ENCODE measurements around the gene B3GNT7.
"Not testable (repeated sequence)": the region's sequence is repeated elsewhere in the genome, so short reads cannot be mapped to it uniquely, and the experiment has no call there.

Gene B3GNT7

GRCh38 chr2:231348704-231349373, 46.7 kb upstream of the B3GNT7 start:
- Histone ChIP-seq H2AFZ (ENCODE audit: low read depth, low read length) (no peak overlapping the region), H3K9me3 (ENCODE audit: control insufficient read depth, low read length) (no peaks in the 10 kb centered on the region), H3K9ac (ENCODE audit: low read length) (no peak overlapping the region), H3K4me2 (ENCODE audit: low read length, poor library complexity, severe bottlenecking) (no peak overlapping the region), H3K18ac (ENCODE audit: low read depth in 1 of 2, low read length in 2 of 2) (no peak overlapping the region), H4K8ac (ENCODE audit: low read length) (no peak overlapping the region), H2AK5ac (ENCODE audit: low read length, severe bottlenecking) (no peak overlapping the region), H3K4ac (ENCODE audit: low read depth in 1 of 2, low read length in 2 of 2) (no peak overlapping the region), H2BK12ac (ENCODE audit: low read length in 2 of 2) (no peak overlapping the region), H3K4me3 (ENCODE audit: insufficient read depth in 1 of 2, low read depth in 1 of 2, low read length in 2 of 2) (no peak overlapping the region), H3K4me1 (ENCODE audit: control insufficient read depth, insufficient read depth, low read depth, low read length) (no peaks in the 10 kb centered on the region), H2BK120ac (ENCODE audit: low read depth, low read length) (no peak overlapping the region), H3K23ac (ENCODE audit: low read length in 2 of 2) (no peak overlapping the region), H2BK15ac (ENCODE audit: low read depth, poor library complexity, severe bottlenecking) (no peak overlapping the region), H2BK5ac (ENCODE audit: low read depth, low read length, poor library complexity, severe bottlenecking) (no peak overlapping the region), H3K36me3 (ENCODE audit: control insufficient read depth in 1 of 2, insufficient read depth in 2 of 2, low read depth in 1 of 2, low read length in 2 of 2) (peaks cover 17 to 45% of the 10 kb centered on the region in 2 experiments), H3K27ac (ENCODE audit: low read length, poor library complexity, severe bottlenecking) (no peak overlapping the region), H3K14ac (ENCODE audit: low read length in 2 of 2) (no peak overlapping the region), H3K27me3 (ENCODE audit: control insufficient read depth in 1 of 2, insufficient read depth in 1 of 2, low read length in 2 of 2) (no peaks in the 10 kb centered on the region), H4K91ac (ENCODE audit: low read length) (no peak overlapping the region), H3K79me1 (replicated peaks; ENCODE audit: low read length, poor library complexity, severe bottlenecking) (peaks cover 4% of the 10 kb centered on the region)
- peak; percentile 68 for DNase-seq
- 72% methylated on average over 2 of the region's 5 CpGs for WGBS

GRCh38 chr2:231349374-231349735, 46.2 kb upstream of the B3GNT7 start:
- not testable (repeated sequence) for DNase-seq

DNA sequence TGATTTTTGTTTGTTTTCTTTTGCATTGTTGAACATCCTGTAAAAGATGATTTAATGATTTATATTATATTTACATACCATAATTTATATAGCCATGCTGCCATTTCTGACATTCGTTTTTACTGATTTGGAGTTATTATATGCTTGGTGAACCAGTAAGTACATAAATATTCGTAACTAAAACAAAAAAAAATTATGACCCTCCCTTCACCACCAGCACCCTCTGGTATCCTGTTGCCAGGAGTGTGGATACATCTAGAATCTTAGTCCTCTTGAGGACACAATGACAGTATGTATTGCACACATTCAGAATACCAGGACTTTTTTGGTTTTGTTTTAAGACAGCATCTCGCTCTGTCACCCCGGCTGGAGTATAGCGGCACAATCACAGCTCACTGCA, 43.9 kb upstream of the B3GNT7 start:
- Histone ChIP-seq H3K4me2 (ENCODE audit: low read length, poor library complexity, severe bottlenecking) (no peak overlapping the region), H3K27ac (ENCODE audit: low read length, poor library complexity, severe bottlenecking) (no peak overlapping the region), H3K79me1 (replicated peaks; ENCODE audit: low read length, poor library complexity, severe bottlenecking) (no peaks in the 10 kb centered on the region), H3K4ac (ENCODE audit: low read depth in 1 of 2, low read length in 2 of 2) (no peak overlapping the region), H4K91ac (ENCODE audit: low read length) (no peak overlapping the region), H2BK5ac (ENCODE audit: low read depth, low read length, poor library complexity, severe bottlenecking) (no peak overlapping the region), H3K9me3 (ENCODE audit: control insufficient read depth, low read length) (no peaks in the 10 kb centered on the region), H2BK120ac (ENCODE audit: low read depth, low read length) (no peak overlapping the region), H4K8ac (ENCODE audit: low read length) (no peak overlapping the region), H2AK5ac (ENCODE audit: low read length, severe bottlenecking) (no peak overlapping the region), H2BK15ac (ENCODE audit: low read depth, poor library complexity, severe bottlenecking) (no peak overlapping the region), H3K9ac (ENCODE audit: low read length) (no peak overlapping the region), H3K36me3 (ENCODE audit: control insufficient read depth in 1 of 2, insufficient read depth in 2 of 2, low read depth in 1 of 2, low read length in 2 of 2) (peaks cover 16 to 21% of the 10 kb centered on the region in 2 experiments), H3K18ac (ENCODE audit: low read depth in 1 of 2, low read length in 2 of 2) (no peak overlapping the region), H2BK12ac (ENCODE audit: low read length in 2 of 2) (no peak overlapping the region), H2AFZ (ENCODE audit: low read depth, low read length) (no peak overlapping the region), H3K14ac (ENCODE audit: low read length in 2 of 2) (no peak overlapping the region), H3K27me3 (ENCODE audit: control insufficient read depth in 1 of 2, insufficient read depth in 1 of 2, low read length in 2 of 2) (no peaks in the 10 kb centered on the region), H3K4me3 (ENCODE audit: insufficient read depth in 1 of 2, low read depth in 1 of 2, low read length in 2 of 2) (no peak overlapping the region), H3K4me1 (ENCODE audit: control insufficient read depth, insufficient read depth, low read depth, low read length) (peaks cover 9% of the 10 kb centered on the region), H3K23ac (ENCODE audit: low read length in 2 of 2) (no peak overlapping the region)
- no peak for DNase-seq
- 97% methylated on average over 3 of the region's 5 CpGs for WGBS

More at GRCh38 chr2:231349374-231349735, 46.2 kb upstream of the B3GNT7 start:
- not testable (repeated sequence) for H2AFZ ChIP-seq (ENCODE audit: low read depth, low read length); H2BK12ac ChIP-seq (ENCODE audit: low read length in 2 of 2); H4K91ac ChIP-seq (ENCODE audit: low read length); H3K27me3 ChIP-seq (ENCODE audit: control insufficient read depth in 1 of 2, insufficient read depth in 1 of 2, low read length in 2 of 2); H3K9ac ChIP-seq (ENCODE audit: low read length); H3K4me3 ChIP-seq (ENCODE audit: insufficient read depth in 1 of 2, low read depth in 1 of 2, low read length in 2 of 2); H2BK120ac ChIP-seq (ENCODE audit: low read depth, low read length); H3K14ac ChIP-seq (ENCODE audit: low read length in 2 of 2); H3K27ac ChIP-seq (ENCODE audit: low read length, poor library complexity, severe bottlenecking); H3K23ac ChIP-seq (ENCODE audit: low read length in 2 of 2); H3K18ac ChIP-seq (ENCODE audit: low read depth in 1 of 2, low read length in 2 of 2); H2AK5ac ChIP-seq (ENCODE audit: low read length, severe bottlenecking); H2BK5ac ChIP-seq (ENCODE audit: low read depth, low read length, poor library complexity, severe bottlenecking); H3K4me2 ChIP-seq (ENCODE audit: low read length, poor library complexity, severe bottlenecking); H3K79me1 ChIP-seq (replicated peaks; ENCODE audit: low read length, poor library complexity, severe bottlenecking); H2BK15ac ChIP-seq (ENCODE audit: low read depth, poor library complexity, severe bottlenecking); H3K4me1 ChIP-seq (ENCODE audit: control insufficient read depth, insufficient read depth, low read depth, low read length); H3K9me3 ChIP-seq (ENCODE audit: control insufficient read depth, low read length); H3K4ac ChIP-seq (ENCODE audit: low read depth in 1 of 2, low read length in 2 of 2); H4K8ac ChIP-seq (ENCODE audit: low read length)
- WGBS, result 92% methylated on average over 7 of the region's 10 CpGs
- H3K36me3 ChIP-seq (ENCODE audit: control insufficient read depth in 1 of 2, insufficient read depth in 2 of 2, low read depth in 1 of 2, low read length in 2 of 2), result peaks cover 17 to 40% of the 10 kb centered on the region in 2 experiments

GRCh38 chr2:231353469-231353868, 42.0 kb upstream of the B3GNT7 start:
- Histone ChIP-seq H2BK12ac (ENCODE audit: low read length in 2 of 2) (no peak overlapping the region), H4K91ac (ENCODE audit: low read length) (no peak overlapping the region), H3K18ac (ENCODE audit: low read depth in 1 of 2, low read length in 2 of 2) (no peak overlapping the region), H3K27me3 (ENCODE audit: control insufficient read depth in 1 of 2, insufficient read depth in 1 of 2, low read length in 2 of 2) (no peaks in the 10 kb centered on the region), H3K9me3 (ENCODE audit: control insufficient read depth, low read length) (no peaks in the 10 kb centered on the region), H3K9ac (ENCODE audit: low read length) (no peak overlapping the region), H2BK15ac (ENCODE audit: low read depth, poor library complexity, severe bottlenecking) (no peak overlapping the region), H2BK120ac (ENCODE audit: low read depth, low read length) (no peak overlapping the region), H3K4me1 (ENCODE audit: control insufficient read depth, insufficient read depth, low read depth, low read length) (peaks cover 18% of the 10 kb centered on the region), H3K4me2 (ENCODE audit: low read length, poor library complexity, severe bottlenecking) (no peak overlapping the region), H2AK5ac (ENCODE audit: low read length, severe bottlenecking) (no peak overlapping the region), H4K8ac (ENCODE audit: low read length) (no peak overlapping the region), H3K27ac (ENCODE audit: low read length, poor library complexity, severe bottlenecking) (no peak overlapping the region), H2AFZ (ENCODE audit: low read depth, low read length) (no peak overlapping the region), H3K14ac (ENCODE audit: low read length in 2 of 2) (no peak overlapping the region), H3K79me1 (replicated peaks; ENCODE audit: low read length, poor library complexity, severe bottlenecking) (no peaks in the 10 kb centered on the region), H3K23ac (ENCODE audit: low read length in 2 of 2) (no peak overlapping the region), H3K4me3 (ENCODE audit: insufficient read depth in 1 of 2, low read depth in 1 of 2, low read length in 2 of 2) (no peak overlapping the region), H2BK5ac (ENCODE audit: low read depth, low read length, poor library complexity, severe bottlenecking) (no peak overlapping the region), H3K4ac (ENCODE audit: low read depth in 1 of 2, low read length in 2 of 2) (no peak overlapping the region), H3K36me3 (ENCODE audit: control insufficient read depth in 1 of 2, insufficient read depth in 2 of 2, low read depth in 1 of 2, low read length in 2 of 2) (peaks cover 13 to 21% of the 10 kb centered on the region in 2 experiments)
- DNase-seq, result no peak
- 100% methylated on average over 5 of the region's 6 CpGs for WGBS

All from mesenchymal stem cell (in vitro differentiated cells and primary cell).